Femur (tissue), 1 donor: ENCODE data around the gene FKBP10.

Experiments
- DNase-seq: peaks from one replicate; pipeline ENCODE4 v3.0.0-alpha.2; 2017

Gene FKBP10

DNA sequence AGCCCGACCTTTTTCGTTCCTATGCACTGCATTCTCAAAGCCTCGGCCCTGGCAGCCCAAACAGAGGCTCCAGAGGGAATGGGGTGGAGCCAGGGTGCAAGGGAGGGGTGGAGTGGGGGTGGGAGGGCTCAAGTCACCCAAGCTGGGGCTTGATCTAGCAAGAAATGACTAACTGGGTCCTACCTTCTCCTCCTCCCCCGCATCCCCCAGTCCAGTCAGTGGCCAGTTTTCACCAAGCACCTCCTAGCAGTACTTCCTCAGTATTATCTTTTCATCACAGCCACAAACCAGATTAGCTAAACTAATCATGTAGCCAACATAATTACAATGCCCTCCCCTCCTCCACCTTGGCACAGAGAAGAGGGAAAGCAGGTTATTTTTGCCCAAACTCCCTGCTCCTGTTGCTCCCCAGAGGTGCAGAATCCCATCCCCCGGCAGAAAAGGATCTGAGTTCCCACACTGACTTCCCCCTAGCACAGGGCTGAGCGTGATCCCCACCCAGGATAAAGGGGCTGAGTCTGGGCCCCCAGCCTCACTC, 28.5 kb upstream of the FKBP10 start:
- no peak for DNase-seq

DNA sequence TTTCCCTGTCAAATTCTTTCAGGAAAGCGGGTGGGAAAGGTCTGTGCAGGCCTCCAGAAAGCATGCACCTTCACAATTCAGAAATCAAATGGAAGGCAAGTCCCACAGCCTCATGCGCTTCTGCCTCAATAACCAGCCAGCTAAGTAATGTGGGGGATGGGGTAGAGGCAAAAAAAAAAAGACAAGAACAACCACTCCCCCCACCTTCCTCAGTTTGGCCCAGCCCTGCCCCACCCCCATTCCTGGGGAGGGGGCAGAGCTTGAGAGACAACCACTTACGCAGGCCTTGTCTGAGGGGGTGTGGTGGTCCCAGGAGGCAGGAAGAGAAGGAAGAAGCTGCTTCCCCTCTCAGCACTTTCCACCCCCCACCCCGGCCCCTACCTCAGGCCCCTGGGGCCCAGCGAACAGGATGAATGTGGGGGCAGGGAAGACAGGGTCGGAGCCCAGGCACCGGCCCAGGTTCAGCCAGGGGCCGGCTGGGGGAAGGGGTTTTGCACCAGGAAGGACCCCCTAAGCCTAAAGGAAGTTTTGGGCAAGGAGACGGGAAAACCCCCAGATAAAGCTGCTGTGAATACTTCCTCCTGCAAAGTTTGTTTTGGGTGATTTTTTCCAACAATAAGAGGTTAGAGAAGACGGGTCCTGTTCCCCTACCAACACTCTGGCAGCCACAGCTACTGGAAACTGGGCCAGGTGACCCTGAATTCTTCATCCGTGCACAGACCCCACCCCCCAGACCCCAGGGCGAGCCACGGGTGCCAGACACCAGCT, 27.5 kb upstream of the FKBP10 start:
- peak; percentile 77 for DNase-seq

- no peak for DNase-seq
Observed at GRCh38 chr17:41785859-41786226, 27.0 kb upstream of the FKBP10 start.

GRCh38 chr17:41786227-41787020, 26.4 kb upstream of the FKBP10 start, which contains the start of gene JUP:
Gene JUP (minus strand): TSS chr17:41786711. CDS start chr17:41771854, 14,857 bp downstream.
- peak; percentile 99 for DNase-seq

DNA sequence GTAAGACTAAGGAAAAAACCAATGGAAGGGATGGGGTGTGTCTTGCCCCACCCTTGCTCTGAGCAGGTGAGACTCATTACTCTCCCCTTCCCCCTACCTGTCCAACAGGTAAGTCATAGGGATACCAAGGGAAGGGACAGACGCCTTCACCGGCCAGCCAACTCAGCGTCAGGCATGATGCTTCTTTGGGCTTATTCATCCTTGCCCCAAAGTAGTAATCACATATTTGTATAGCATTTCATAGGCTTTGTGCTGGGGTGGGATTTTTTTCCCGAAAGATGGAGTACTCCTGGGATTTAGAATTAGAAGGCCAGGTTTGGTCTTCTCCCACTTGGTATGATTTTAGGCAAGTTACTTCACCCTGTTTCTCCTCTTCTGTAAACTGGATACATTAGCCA, 25.8 kb upstream of the FKBP10 start:
- no peak for DNase-seq

GRCh38 chr17:41792845-41793783, 19.7 kb upstream of the FKBP10 start:
- peak; percentile 42 for DNase-seq

DNA sequence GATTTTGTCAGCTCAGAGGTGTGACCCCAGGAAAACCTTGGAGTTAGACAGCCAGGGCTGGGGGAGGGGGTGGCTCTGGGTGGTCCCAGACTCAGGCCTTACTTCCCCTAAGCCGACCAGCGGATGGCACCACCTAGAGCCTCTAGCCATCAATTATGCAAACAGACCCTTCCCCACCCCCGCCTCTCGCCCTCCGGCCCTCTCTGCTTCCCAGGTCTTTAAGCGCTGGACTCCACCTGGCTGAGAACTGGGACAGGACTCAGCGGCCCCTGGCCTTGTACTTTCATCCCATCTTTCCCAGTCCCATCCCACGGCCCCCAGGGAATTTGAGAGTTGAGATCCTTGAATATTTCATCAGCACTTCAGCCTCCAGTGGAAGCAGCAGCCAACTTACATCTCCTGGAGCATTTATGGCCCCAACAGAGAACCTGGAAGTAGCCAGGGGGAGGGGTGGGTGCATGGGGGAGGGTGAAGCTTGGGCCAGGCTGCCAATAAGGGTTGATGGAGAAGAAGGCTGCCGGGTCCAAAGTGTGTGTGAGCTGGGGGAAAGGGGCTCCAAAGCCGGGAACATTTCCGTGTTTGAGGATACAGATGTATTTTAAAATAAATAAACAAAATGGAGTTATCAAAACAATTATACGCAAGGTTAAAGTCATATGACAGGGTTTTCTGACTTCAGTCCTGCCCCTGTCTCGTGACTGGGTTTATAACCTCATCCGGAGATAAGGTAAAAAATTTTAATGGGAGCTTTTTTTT, 18.8 kb upstream of the FKBP10 start:
- DNase-seq, result no peak

DNA sequence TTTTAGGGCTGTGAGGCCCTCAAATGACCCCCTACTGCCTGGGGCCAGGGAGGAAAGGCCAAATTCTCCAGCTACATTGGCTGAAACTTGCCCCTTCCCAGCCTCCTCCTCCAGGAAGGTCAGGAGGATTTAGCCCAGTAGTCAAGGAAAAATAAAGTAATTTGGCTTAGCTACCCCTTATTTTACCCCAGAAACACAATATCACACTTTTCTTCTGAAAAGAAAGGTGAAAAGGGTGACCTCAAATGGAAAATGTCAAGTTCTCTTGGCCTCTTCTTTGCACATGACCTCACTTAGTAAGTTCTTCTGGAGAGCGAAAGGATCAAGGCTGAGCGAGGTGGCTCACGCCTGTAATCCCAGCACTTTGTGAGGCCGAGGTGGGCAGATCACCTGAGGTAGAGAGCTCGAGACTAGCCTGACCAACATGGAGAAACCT, 18.2 kb upstream of the FKBP10 start:
- DNase-seq, result no peak

DNA sequence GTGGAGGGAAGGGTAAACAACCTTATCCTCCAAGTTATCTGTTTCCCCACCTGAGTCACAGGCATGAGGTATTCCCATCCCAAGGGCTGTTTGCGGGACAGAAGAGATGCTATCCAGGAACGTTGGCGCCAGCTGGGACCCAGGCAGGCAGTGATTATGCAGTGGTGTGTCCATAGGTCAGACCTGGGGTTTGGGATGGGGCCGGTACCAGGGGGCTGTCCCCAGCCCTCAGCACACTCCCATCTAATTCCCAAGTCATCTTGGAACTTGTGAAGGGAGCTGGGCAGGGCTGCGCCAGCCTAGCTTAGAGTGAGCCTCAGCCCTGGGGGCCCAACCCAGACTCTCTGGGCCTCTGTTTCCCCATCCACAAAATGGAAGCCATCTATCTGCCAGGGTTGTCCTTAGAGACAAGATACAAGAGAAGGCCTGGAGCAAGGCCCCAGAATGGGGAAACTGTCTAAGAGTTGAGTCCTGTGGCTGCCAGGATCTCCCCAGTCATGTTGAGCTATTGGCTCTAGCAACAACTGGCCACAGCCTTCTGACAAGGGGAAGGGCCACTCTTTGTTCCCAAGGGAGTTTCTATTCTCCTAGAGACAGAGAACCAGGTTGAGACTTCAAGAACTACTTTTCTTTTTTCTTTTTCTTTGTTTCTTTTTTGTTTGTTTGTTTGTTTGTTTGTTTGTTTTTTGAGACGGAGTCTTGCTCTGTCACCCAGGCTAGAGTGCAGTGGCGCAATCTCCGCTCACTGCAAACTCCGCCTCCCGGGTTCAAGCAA, 16.5 kb upstream of the FKBP10 start:
- DNase-seq, result no peak

DNA sequence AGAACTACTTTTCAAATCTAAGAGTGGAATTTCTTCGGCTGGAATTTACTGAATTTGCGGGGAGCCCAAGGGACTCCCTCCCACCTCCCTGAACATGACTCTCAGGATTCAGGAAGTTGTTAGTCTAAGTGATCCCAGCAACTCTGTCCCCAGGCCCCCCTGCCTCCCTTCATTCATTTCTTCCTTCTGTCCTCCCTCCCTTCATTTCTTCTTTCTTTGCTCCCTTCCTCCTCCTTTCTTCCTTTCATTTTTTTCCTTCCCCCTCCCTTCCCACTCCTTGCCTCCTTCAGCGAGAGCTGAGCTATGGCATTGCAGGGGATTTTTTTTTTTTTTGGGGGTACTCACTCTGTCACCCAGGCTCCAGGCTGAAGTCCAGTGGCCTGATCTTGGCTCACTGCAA, 15.4 kb upstream of the FKBP10 start:
- DNase-seq, result no peak

DNA sequence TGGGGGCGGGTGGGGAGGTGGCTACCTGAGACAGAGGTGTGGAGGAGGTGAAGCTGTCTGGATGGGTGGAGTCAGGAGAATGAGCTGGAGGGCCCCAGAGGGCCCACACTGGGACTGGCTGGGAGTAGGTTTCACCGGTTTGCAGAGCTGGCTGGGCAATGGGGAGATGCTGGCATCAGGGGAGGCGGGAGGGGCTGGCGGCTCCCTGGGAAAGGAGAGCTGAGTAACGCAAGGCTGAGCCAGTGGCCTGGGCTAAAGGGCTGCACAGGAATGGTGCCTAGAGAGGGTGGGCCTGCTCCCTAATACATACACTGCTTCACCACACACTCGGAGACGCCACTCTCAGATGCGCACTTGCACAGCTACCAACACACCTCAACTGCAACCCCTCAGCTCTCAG, 13.4 kb upstream of the FKBP10 start:
- peak; percentile 22 for DNase-seq

- peak; percentile 55 for DNase-seq
Observed at GRCh38 chr17:41800601-41801373, 12.0 kb upstream of the FKBP10 start.

GRCh38 chr17:41801374-41802271, 11.2 kb upstream of the FKBP10 start:
- peak; percentile 91 for DNase-seq

- no peak for DNase-seq
Observed at GRCh38 chr17:41803049-41804020, 9.5 kb upstream of the FKBP10 start.

DNA sequence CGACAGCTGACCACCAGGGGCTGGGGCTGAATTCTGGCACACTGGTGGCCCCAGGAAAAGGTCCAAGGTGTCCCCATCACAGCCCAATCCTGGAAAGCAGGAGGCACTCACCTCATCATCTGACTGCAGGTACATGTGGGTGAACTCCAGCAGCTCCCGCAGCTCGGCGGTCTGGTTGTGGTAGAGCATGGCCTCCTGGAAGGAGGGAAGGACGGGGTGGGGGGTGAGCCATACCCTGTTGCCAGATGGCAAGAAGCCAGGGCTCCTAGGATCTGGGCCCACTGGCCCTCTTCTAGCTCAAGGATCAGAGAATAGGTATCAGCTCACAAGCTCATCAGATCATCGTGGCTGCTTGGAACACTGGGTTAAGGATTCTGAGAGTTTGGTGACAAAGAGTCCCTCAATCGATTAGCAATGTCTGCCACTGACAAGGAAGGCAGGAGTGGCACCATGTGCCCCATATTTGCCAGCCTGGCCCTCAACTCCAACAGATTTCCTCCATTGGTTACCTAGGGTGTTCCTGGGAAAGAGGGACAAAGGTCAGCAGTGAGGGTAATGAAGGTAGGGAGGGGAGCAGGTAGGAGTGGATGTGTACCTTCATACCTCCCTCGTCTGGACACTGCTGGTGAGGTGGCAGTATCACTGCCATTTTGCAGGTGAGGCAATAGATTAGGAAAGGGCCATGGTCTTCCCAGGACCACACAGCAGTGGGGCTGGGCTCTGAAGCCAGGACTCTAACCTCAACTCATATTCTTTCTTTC, 5.9 kb upstream of the FKBP10 start:
- DNase-seq, result no peak

- no peak for DNase-seq
Observed at GRCh38 chr17:41810659-41811548, 1.9 kb upstream of the FKBP10 start.
